WTC11 (cell line): ENCODE data around the gene GUCA1A. TPM values are rescaled to one million over a fixed set of nuclear protein-coding genes. Genes with fewer than 3 reads are reported as not detected.

Experiments
- ATAC-seq: fragments of 200-7000 bp; cut with Tn5 transposase; 2 replicates; pipeline ENCODE4 v1.10.0; 2021; ENCODE audit warnings: mild to moderate bottlenecking, moderate library complexity
- CTCF ChIA-PET: fragments of 300-600 bp; sonication (Branson Sonifier 250); formaldehyde crosslinking; loops from one replicate; lab custom pipeline; 2021; ENCODE audit warnings: antibody characterized with exemption; lab: Charles Lee
- POLR2A ChIA-PET: fragments of 350-600 bp; sonication (Branson Sonifier 250); formaldehyde crosslinking; loops from one replicate; lab custom pipeline; 2021; ENCODE audit warnings: antibody characterized with exemption; lab: Charles Lee
- DNase-seq: peaks from one replicate; pipeline ENCODE4 v3.0.0; 2021; ENCODE audit warnings: low spot score
- H3K27ac Mint-ChIP-seq: 2 replicates; pipeline ENCODE4 v1.8.0; 2021; ENCODE audit warnings: mixed read lengths
- H3K27me3 Mint-ChIP-seq: 2 replicates; pipeline ENCODE4 v1.8.0; 2021; ENCODE audit warnings: low read depth, mild to moderate bottlenecking, moderate library complexity, mixed read lengths
- H3K36me3 Mint-ChIP-seq: 2 replicates; pipeline ENCODE4 v1.8.0; 2021; ENCODE audit warnings: mixed read lengths
- H3K4me1 Mint-ChIP-seq: 2 replicates; pipeline ENCODE4 v1.8.0; 2022; ENCODE audit warnings: mixed read lengths
- H3K4me3 Mint-ChIP-seq: 2 replicates; pipeline ENCODE4 v1.8.0; 2021; ENCODE audit warnings: mild to moderate bottlenecking, moderate library complexity, mixed read lengths
- H3K9me3 Mint-ChIP-seq: 2 replicates; pipeline ENCODE4 v1.8.0; 2021; ENCODE audit warnings: mixed read lengths
- ARID4B ChIP-seq: sonication (generic); formaldehyde crosslinking; IDR thresholded peaks from 2 replicates; pipeline ENCODE4 v1.8.0; 2023; ENCODE audit warnings: missing genetic modification reagents, mild to moderate bottlenecking, borderline replicate concordance
- ATF2 ChIP-seq: sonication (generic); formaldehyde crosslinking; IDR thresholded peaks from 2 replicates; pipeline ENCODE4 v1.8.1; 2022; ENCODE audit warnings: low read depth, missing genetic modification reagents, borderline replicate concordance
- CREM ChIP-seq: sonication (generic); formaldehyde crosslinking; IDR thresholded peaks from 2 replicates; pipeline ENCODE4 v1.8.1; 2022; ENCODE audit warnings: mild to moderate bottlenecking, missing genetic modification reagents, moderate library complexity
- CTCF ChIP-seq: fragments of 200-600 bp; IDR thresholded peaks from 2 replicates; pipeline ENCODE4 v1.8.0; 2022; ENCODE audit warnings: antibody characterized with exemption
- E2F5 ChIP-seq: sonication (generic); formaldehyde crosslinking; IDR thresholded peaks from 2 replicates; pipeline ENCODE4 v1.8.1; 2022; ENCODE audit warnings: mild to moderate bottlenecking, moderate library complexity, missing genetic modification reagents
- ETV6 ChIP-seq: sonication (generic); formaldehyde crosslinking; IDR thresholded peaks from 2 replicates; pipeline ENCODE4 v1.8.1; 2022; ENCODE audit warnings: mild to moderate bottlenecking, missing genetic modification reagents
- FOXP1 ChIP-seq: sonication (generic); formaldehyde crosslinking; IDR thresholded peaks from 2 replicates; pipeline ENCODE4 v1.8.0; 2022; ENCODE audit warnings: missing genetic modification reagents, mild to moderate bottlenecking, moderate library complexity, borderline replicate concordance
- GRHL2 ChIP-seq: fragments of 250-450 bp; sonication (Bioruptor Pico); IDR thresholded peaks from 2 replicates; pipeline ENCODE4 v1.8.0; 2022; ENCODE audit warnings: mild to moderate bottlenecking, moderate library complexity; ENCODE audit not compliant: insufficient replicate concordance, severe bottlenecking
- RELA ChIP-seq: sonication (generic); formaldehyde crosslinking; IDR thresholded peaks from 2 replicates; pipeline ENCODE4 v1.8.1; 2022; ENCODE audit warnings: missing genetic modification reagents, mild to moderate bottlenecking, borderline replicate concordance
- SP1 ChIP-seq: sonication (generic); formaldehyde crosslinking; conservative IDR thresholded peaks from 2 replicates; pipeline ENCODE4 v1.8.1; 2022; ENCODE audit warnings: missing genetic modification reagents
- TEAD1 ChIP-seq: sonication (generic); formaldehyde crosslinking; IDR thresholded peaks from 2 replicates; pipeline ENCODE4 v1.8.0; 2022; ENCODE audit warnings: mild to moderate bottlenecking, missing genetic modification reagents
- USF1 ChIP-seq: sonication (generic); formaldehyde crosslinking; IDR thresholded peaks from 2 replicates; pipeline ENCODE4 v1.8.0; 2022; ENCODE audit warnings: mild to moderate bottlenecking, missing genetic modification reagents
- ZNF121 ChIP-seq: sonication (generic); formaldehyde crosslinking; IDR thresholded peaks from 2 replicates; pipeline ENCODE4 v1.8.0; 2023; ENCODE audit warnings: missing genetic modification reagents
- ZNF281 ChIP-seq: sonication (generic); formaldehyde crosslinking; IDR thresholded peaks from 2 replicates; pipeline ENCODE4 v1.8.0; 2023; ENCODE audit warnings: mild to moderate bottlenecking, missing genetic modification reagents
- ZNF425 ChIP-seq: fragments of 250-450 bp; sonication (Bioruptor Pico); conservative IDR thresholded peaks from 2 replicates; pipeline ENCODE4 v1.9.0; 2021; ENCODE audit warnings: mild to moderate bottlenecking
- total RNA-seq: library from RNA; stranded (reverse); gene quantifications from 3 replicates; pipeline ENCODE4 v1.2.3, GENCODE V29; 2021

GUCA1A gene
- total RNA-seq, 1 experiment from 2014 or later = 10.9 TPM

- TF ChIP-seq RELA (CRISPR knock-in tag) = no peak
- TF ChIP-seq ZNF425 (CRISPR knock-in tag) = no peak
- peak; percentile 44; the same call in 1 of the 2 replicates for TF ChIP-seq FOXP1
- TF ChIP-seq ZNF281 = peak; percentile 89
- no peak for TF ChIP-seq E2F5 (CRISPR knock-in tag)
- peak; percentile 83 for TF ChIP-seq ETV6 (CRISPR knock-in tag)
- TF ChIP-seq SP1 (CRISPR knock-in tag) = peak; percentile 62
- no peak for TF ChIP-seq USF1 (CRISPR knock-in tag)
- TF ChIP-seq CREM (CRISPR knock-in tag) = peak; percentile 75; the same call in 1 of the 2 replicates
Observed at GRCh38 chr6:42136508-42137193, 36.5 kb upstream of the GUCA1A start (continued).

- DNase-seq = peak; percentile 39
- peaks cover 18% of the 10 kb centered on the region for H3K36me3 Mint-ChIP-seq
- no peaks in the 10 kb centered on the region for H3K9me3 Mint-ChIP-seq
- peak overlapping the region; percentile 61 for H3K4me3 Mint-ChIP-seq
- ChIA-PET POLR2A (interaction anchor here (0.9 to 1.4 kb wide), 3 partner anchors 27 to 87 kb away, joined by 3 to 8 read pairs (median 5); partner anchors contain the start of gene TAF8), CTCF (interaction anchor here (0.6 to 6.4 kb wide), 21 partner anchors 9 to 613 kb away, joined by 3 to 46 read pairs (median 4); partner anchors contain the start of genes BYSL, MED20 and TOMM6)
- peak; percentile 5 for ATAC-seq
- peak; percentile 51; the same call in 1 of the 2 replicates for TF ChIP-seq TEAD1 (CRISPR knock-in tag)
- no peak for TF ChIP-seq ATF2 (CRISPR knock-in tag)
- no peaks in the 10 kb centered on the region; the same call in 1 of the 2 replicates for H3K27me3 Mint-ChIP-seq
- peak overlapping the region; percentile 100 for H3K27ac Mint-ChIP-seq
- peaks cover 77% of the 10 kb centered on the region for H3K4me1 Mint-ChIP-seq
Observed at GRCh38 chr6:42137194-42137753, 35.9 kb upstream of the GUCA1A start.

- peaks cover 13% of the 10 kb centered on the region for H3K36me3 Mint-ChIP-seq
- TF ChIP-seq ZNF121 (CRISPR knock-in tag) = peak; percentile 84; the same call in 1 of the 2 replicates
- TF ChIP-seq GRHL2 (CRISPR knock-in tag) = no peak
- no peak for TF ChIP-seq CTCF
- TF ChIP-seq ARID4B (CRISPR knock-in tag) = no peak
- TF ChIP-seq, all 79 proteins: peak for 1
- DNase-seq = no peak
- ChIA-PET CTCF (interaction anchor here (0.7 to 6.4 kb wide), 6 partner anchors 26 to 217 kb away, joined by 3 to 46 read pairs (median 10); partner anchors contain the start of genes BYSL and MED20), POLR2A (interaction anchor here (0.9 kb wide), 1 partner anchor 33 kb away, joined by 5 read pairs; no protein-coding TSS in a partner anchor)
- ATAC-seq = no peak
- Mint-ChIP-seq H3K27me3 (no peaks in the 10 kb centered on the region; the same call in 1 of the 2 replicates), H3K4me3 (peak overlapping the region; percentile 33; the same call in 1 of the 2 replicates), H3K4me1 (peaks cover 76% of the 10 kb centered on the region), H3K27ac (peak overlapping the region; percentile 98), H3K9me3 (no peaks in the 10 kb centered on the region)
Observed at GRCh38 chr6:42138190-42138589, 35.0 kb upstream of the GUCA1A start.
